Measurements from ENCODE around the gene DCLK1.

The DCLK1 gene

GRCh38 chr13:35947315-35947714, 183.9 kb downstream of the DCLK1 start:
- no peak for DNase-seq (ENCODE audit: low read depth in 3 of 3)

GRCh38 chr13:35945368-35945767, 185.8 kb downstream of the DCLK1 start:
- no peak for DNase-seq (ENCODE audit: low read depth in 3 of 3)

- DNase-seq (ENCODE audit: low read depth in 3 of 3) = no peak
Observed at GRCh38 chr13:35941374-35941773, 189.8 kb downstream of the DCLK1 start.

- DNase-seq (ENCODE audit: low read depth in 3 of 3) = no peak
Observed at GRCh38 chr13:35940734-35941133, 190.4 kb downstream of the DCLK1 start.

- no peak for DNase-seq (ENCODE audit: low read depth in 3 of 3)
Observed at GRCh38 chr13:35936246-35936978, 194.8 kb downstream of the DCLK1 start.

GRCh38 chr13:35930665-35931631, 200.2 kb downstream of the DCLK1 start:
- no peak for DNase-seq (ENCODE audit: low read depth in 3 of 3)

GRCh38 chr13:35927567-35928021, 203.6 kb downstream of the DCLK1 start:
- no peak for DNase-seq (ENCODE audit: low read depth in 3 of 3)

- no peak for DNase-seq (ENCODE audit: low read depth in 3 of 3)
Observed at GRCh38 chr13:35926859-35927530, 204.2 kb downstream of the DCLK1 start.

- DNase-seq (ENCODE audit: low read depth in 3 of 3) = no peak
Observed at GRCh38 chr13:35925669-35926068, 205.5 kb downstream of the DCLK1 start.

GRCh38 chr13:35923347-35923746, 207.8 kb downstream of the DCLK1 start:
- no peak for DNase-seq (ENCODE audit: low read depth in 3 of 3)

GRCh38 chr13:35920816-35921215, 210.4 kb downstream of the DCLK1 start:
- DNase-seq (ENCODE audit: low read depth in 3 of 3) = no peak

- no peak for DNase-seq (ENCODE audit: low read depth in 3 of 3)
Observed at GRCh38 chr13:35917942-35918645, 213.1 kb downstream of the DCLK1 start.

- DNase-seq (ENCODE audit: low read depth in 3 of 3) = no peak
Observed at GRCh38 chr13:35917252-35917941, 213.8 kb downstream of the DCLK1 start.

GRCh38 chr13:35916146-35916545, 215.0 kb downstream of the DCLK1 start:
- DNase-seq (ENCODE audit: low read depth in 3 of 3) = no peak

- no peak for DNase-seq (ENCODE audit: low read depth in 3 of 3)
Observed at GRCh38 chr13:35914662-35915061, 216.5 kb downstream of the DCLK1 start.

- DNase-seq (ENCODE audit: low read depth in 3 of 3) = no peak
Observed at GRCh38 chr13:35912841-35913240, 218.3 kb downstream of the DCLK1 start.

GRCh38 chr13:35909837-35910540, 221.2 kb downstream of the DCLK1 start:
- DNase-seq (ENCODE audit: low read depth in 3 of 3) = no peak

GRCh38 chr13:35909091-35909490, 222.1 kb downstream of the DCLK1 start:
- DNase-seq (ENCODE audit: low read depth in 3 of 3) = no peak

GRCh38 chr13:35908226-35908625, 223.0 kb downstream of the DCLK1 start:
- no peak for DNase-seq (ENCODE audit: low read depth in 3 of 3)

GRCh38 chr13:35906636-35907035, 224.5 kb downstream of the DCLK1 start:
- DNase-seq (ENCODE audit: low read depth in 3 of 3) = no peak
